ENCODE measurements around the gene EED. TPM values are rescaled to one million over a fixed set of nuclear protein-coding genes. Genes with fewer than 3 reads are reported as not detected.
A peak's percentile ranks its signal among the peaks of the same experiment; 100 is the strongest.

Gene EED

GRCh38 chr11:86314636-86315035, 70.1 kb downstream of the EED start:
- H4K8ac ChIP-seq (ENCODE audit: low read depth, low read length): no peak overlapping the region
- H3K36me3 ChIP-seq (ENCODE audit: control insufficient read depth, insufficient read depth, low read length): no peaks in the 10 kb centered on the region
- no peak overlapping the region for H3K56ac ChIP-seq (ENCODE audit: low read length)
- no peaks in the 10 kb centered on the region for H3K27me3 ChIP-seq (ENCODE audit: insufficient read depth, low read length, poor library complexity)
- H3K23ac ChIP-seq (ENCODE audit: low read length): no peak overlapping the region
- H2AK5ac ChIP-seq (ENCODE audit: low read length): no peak overlapping the region
- no peak overlapping the region for H3K4me3 ChIP-seq (ENCODE audit: low read length)
- WGBS (ENCODE audit: extremely low coverage, insufficient coverage, low lambda C conversion rate): no CpG with 5 or more reads among the region's 2 CpGs
- no peak overlapping the region for H3K18ac ChIP-seq (ENCODE audit: low read length)
- no peak overlapping the region for H4K5ac ChIP-seq (ENCODE audit: low read length)
- no peak overlapping the region for H3K27ac ChIP-seq (ENCODE audit: low read depth, low read length)
- peak; percentile 83 for DNase-seq
- no peak overlapping the region for H3K9ac ChIP-seq (ENCODE audit: low read length)
- H3K4ac ChIP-seq (ENCODE audit: low read depth, low read length): no peak overlapping the region
- H3K4me2 ChIP-seq (ENCODE audit: low read length): no peak overlapping the region
- H3K4me1 ChIP-seq (ENCODE audit: control insufficient read depth, low read depth, low read length): no peaks in the 10 kb centered on the region
- no peak overlapping the region for H2BK5ac ChIP-seq (ENCODE audit: low read length)
- no peak overlapping the region for H2BK120ac ChIP-seq (ENCODE audit: low read depth, low read length)
- no peaks in the 10 kb centered on the region for H3K79me2 ChIP-seq (ENCODE audit: control insufficient read depth, insufficient read depth, low read length)
- H3K79me1 ChIP-seq (ENCODE audit: low read length): peaks cover 2% of the 10 kb centered on the region
- no peak overlapping the region for H2BK15ac ChIP-seq (replicated peaks; ENCODE audit: low read depth)

Small RNA genes within 50 kb of the gene (small RNA-seq; reads per million reads assigned to genes)
- gene RF00017 (ENCODE audit: insufficient read depth) (not detected), gene RN7SL225P (ENCODE audit: insufficient read depth) (not detected)
